Measurements from ENCODE around the gene USPL1. TPM values are rescaled to one million over a fixed set of nuclear protein-coding genes. Genes with fewer than 3 reads are reported as not detected.
"Not testable (repeated sequence)": the region's sequence is repeated elsewhere in the genome, so short reads cannot be mapped to it uniquely, and the experiment has no call there.

USPL1 gene
- total RNA-seq, 1 donor from 2014 or later = 19.7 TPM

DNA sequence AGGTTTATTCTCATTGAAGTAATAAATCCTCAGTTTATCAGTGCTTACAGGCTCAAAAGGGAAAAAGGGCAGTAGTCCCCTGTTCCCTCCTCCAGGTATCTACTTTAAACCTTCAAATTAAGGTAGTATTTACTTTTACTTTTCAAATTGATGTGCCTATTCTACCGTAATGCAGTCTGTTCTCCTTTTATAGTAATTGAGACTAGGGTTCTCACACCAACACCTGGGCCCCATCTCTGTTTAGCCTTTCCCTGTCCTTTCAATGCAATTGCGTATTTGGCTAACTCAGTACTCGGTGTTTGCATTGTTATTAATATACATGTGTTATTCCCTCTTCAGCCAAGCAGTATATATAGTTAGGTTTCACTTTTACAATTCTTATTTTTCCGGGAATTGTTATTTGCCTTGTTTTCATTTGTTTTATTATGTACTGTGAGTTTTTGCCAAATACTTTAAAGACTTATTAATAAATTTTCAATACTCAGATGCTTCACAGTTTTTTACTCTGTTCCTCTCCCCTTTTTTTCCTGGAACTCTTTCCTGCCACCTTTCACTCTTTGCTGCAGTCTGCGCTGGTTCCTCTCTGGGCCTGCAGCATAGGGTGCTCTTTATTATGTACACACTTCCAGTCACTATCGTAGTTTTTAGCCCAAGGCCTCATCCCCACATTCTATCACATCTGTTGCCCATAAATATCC lies 30.3 kb downstream of the USPL1 start:
- Mint-ChIP-seq H3K27me3 (no peaks in the 10 kb centered on the region), H3K36me3 (peaks cover 36% of the 10 kb centered on the region), H3K9me3 (no peaks in the 10 kb centered on the region), H3K4me1 (ENCODE audit: unreplicated experiment) (peaks cover 10% of the 10 kb centered on the region), H3K4me3 (no peak overlapping the region), H3K27ac (peak overlapping the region; percentile 26)
- no peak for DNase-seq (ENCODE audit: extremely low spot score, unreplicated experiment)
- TF ChIP-seq, protein P1, sequence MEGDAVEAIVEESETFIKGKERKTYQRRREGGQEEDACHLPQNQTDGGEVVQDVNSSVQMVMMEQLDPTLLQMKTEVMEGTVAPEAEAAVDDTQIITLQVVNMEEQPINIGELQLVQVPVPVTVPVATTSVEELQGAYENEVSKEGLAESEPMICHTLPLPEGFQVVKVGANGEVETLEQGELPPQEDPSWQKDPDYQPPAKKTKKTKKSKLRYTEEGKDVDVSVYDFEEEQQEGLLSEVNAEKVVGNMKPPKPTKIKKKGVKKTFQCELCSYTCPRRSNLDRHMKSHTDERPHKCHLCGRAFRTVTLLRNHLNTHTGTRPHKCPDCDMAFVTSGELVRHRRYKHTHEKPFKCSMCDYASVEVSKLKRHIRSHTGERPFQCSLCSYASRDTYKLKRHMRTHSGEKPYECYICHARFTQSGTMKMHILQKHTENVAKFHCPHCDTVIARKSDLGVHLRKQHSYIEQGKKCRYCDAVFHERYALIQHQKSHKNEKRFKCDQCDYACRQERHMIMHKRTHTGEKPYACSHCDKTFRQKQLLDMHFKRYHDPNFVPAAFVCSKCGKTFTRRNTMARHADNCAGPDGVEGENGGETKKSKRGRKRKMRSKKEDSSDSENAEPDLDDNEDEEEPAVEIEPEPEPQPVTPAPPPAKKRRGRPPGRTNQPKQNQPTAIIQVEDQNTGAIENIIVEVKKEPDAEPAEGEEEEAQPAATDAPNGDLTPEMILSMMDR (conservative IDR thresholded peaks at IDR 0.05) = no peak

DNA sequence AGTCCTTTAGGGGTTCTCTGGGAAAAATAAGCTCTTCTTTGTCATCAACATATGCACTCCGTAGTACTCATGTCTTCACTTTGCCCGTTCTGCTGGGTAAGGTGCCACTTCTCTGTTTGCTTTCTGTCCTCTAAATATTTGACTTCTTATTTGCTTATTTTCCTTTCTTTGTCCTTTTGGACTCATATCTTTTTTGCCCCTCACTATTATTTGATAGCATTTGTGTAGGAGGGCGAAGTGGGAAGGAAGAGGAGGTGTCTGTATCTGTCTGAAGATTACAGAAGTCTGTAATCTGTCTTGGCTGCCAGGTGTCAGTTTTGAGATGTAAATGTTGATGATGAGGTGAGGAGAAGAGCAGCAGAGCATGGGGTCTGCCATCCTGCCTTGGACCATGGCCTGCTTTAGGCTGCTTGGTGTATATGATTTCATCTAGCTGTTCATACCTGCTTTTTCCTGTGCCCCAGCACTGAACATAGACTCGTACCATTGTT lies 30.8 kb downstream of the USPL1 start:
- H3K27ac Mint-ChIP-seq = peak overlapping the region; percentile 26
- peaks cover 16% of the 10 kb centered on the region for H3K4me1 Mint-ChIP-seq (ENCODE audit: unreplicated experiment)
- H3K27me3 Mint-ChIP-seq = no peaks in the 10 kb centered on the region
- no peak overlapping the region for H3K4me3 Mint-ChIP-seq
- TF ChIP-seq, protein P1 (conservative IDR thresholded peaks at IDR 0.05) = no peak
- DNase-seq (ENCODE audit: extremely low spot score, unreplicated experiment) = no peak
- H3K9me3 Mint-ChIP-seq = no peaks in the 10 kb centered on the region
- H3K36me3 Mint-ChIP-seq = peaks cover 32% of the 10 kb centered on the region

DNA sequence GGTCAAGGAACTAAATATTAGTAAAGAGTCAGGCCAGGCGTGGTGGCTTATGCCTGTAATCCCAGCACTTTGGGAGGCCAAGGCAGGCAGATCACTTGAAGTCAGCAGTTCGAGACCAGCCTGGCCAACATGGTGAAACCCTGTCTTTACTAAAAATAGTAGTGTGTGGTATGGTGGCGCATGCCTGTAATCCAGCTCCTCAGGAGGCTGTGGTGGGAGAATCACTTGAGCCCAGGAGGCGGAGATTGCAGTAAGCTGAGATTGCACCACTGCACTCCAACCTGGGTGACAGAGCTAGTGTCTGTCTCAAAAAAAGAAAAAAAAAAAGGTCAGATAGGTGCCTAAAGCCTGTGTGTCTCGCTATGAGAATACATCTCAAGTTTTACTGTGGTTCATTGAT lies 33.9 kb downstream of the USPL1 start:
- not testable (repeated sequence) for H3K27ac Mint-ChIP-seq; DNase-seq (ENCODE audit: extremely low spot score, unreplicated experiment); H3K27me3 Mint-ChIP-seq; H3K9me3 Mint-ChIP-seq; H3K4me3 Mint-ChIP-seq
- Mint-ChIP-seq H3K36me3 (peaks cover 39% of the 10 kb centered on the region), H3K4me1 (ENCODE audit: unreplicated experiment) (peaks cover 16% of the 10 kb centered on the region)

DNA sequence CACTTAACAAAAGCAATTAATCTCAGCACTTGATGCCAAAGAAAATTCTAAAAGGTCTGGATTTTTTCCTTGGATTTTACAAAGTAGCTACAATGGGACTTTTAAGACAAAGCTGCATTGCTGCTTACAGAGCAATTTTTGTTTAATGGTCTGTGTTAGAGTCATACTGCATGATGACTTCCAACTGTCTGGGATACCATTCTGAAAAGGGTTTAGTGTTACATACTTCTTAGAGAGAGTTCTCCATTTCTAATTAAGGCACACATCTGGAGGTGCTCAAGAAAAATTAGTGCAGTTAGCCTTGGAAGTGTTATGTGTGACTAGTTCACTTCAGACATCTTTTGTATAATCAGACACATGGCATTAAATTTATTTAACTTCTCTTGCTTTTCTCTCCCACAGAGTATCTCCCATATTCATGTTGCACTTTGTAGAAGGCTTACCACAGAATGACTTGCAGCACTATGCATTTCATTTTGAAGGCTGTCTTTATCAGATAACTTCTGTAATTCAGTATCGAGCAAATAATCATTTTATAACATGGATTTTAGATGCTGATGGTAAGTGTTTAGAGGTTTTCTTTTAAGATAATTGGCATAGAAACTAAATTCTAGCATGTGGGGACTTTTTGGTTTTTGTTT lies 35.1 kb downstream of the USPL1 start:
- H3K27me3 Mint-ChIP-seq = no peaks in the 10 kb centered on the region
- H3K4me1 Mint-ChIP-seq (ENCODE audit: unreplicated experiment) = peaks cover 16% of the 10 kb centered on the region
- TF ChIP-seq, protein P1 (conservative IDR thresholded peaks at IDR 0.05) = no peak
- DNase-seq (ENCODE audit: extremely low spot score, unreplicated experiment) = no peak
- H3K9me3 Mint-ChIP-seq = no peaks in the 10 kb centered on the region
- no peak overlapping the region for H3K27ac Mint-ChIP-seq
- peaks cover 44% of the 10 kb centered on the region for H3K36me3 Mint-ChIP-seq
- no peak overlapping the region for H3K4me3 Mint-ChIP-seq

DNA sequence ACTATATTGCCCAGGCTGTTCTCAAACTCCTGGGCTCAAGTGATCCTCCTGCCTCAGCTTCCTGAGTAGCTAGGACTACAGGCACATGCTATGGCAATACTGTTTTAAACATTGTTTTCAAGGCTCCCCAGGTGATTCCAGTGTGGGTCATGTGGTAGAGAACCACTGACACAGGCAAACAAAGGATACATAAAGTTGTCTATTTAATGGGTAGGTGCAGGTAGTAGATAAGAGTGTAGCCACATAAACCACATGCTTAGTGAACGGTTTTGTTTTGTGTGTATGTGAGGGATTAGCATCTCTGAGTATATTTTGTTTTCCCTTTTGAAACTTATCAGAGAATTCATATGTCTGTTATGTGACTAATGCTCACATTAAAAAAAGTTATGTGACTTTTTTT lies 36.7 kb downstream of the USPL1 start:
- H3K27ac Mint-ChIP-seq = no peak overlapping the region
- no peak for DNase-seq (ENCODE audit: extremely low spot score, unreplicated experiment)
- TF ChIP-seq, protein P1 (conservative IDR thresholded peaks at IDR 0.05) = no peak
- H3K4me1 Mint-ChIP-seq (ENCODE audit: unreplicated experiment) = peaks cover 16% of the 10 kb centered on the region
- H3K9me3 Mint-ChIP-seq = no peaks in the 10 kb centered on the region
- peaks cover 36% of the 10 kb centered on the region for H3K36me3 Mint-ChIP-seq
- no peaks in the 10 kb centered on the region for H3K27me3 Mint-ChIP-seq
- no peak overlapping the region for H3K4me3 Mint-ChIP-seq

DNA sequence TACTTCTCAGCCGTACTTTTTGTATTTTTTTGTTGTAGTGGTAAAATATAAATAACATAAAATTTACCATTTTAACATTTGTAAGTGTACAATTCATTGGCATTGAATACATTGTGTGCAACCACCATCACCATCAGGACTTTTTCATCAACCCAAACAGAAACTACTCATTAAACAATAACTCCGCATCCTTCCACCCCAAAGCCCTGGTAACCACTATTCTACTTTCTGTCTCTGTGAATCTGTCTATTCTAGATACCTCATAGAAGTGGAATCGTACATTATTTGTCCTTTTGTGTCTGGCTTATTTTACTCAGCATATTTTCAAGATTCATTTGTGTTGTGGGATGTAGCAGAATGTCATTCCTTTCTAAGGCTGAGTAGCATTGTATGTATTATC lies 38.5 kb downstream of the USPL1 start:
- Mint-ChIP-seq H3K4me1 (ENCODE audit: unreplicated experiment) (peaks cover 16% of the 10 kb centered on the region), H3K4me3 (no peak overlapping the region), H3K36me3 (peaks cover 25% of the 10 kb centered on the region), H3K27ac (no peak overlapping the region), H3K27me3 (no peaks in the 10 kb centered on the region), H3K9me3 (no peaks in the 10 kb centered on the region)
- no peak for DNase-seq (ENCODE audit: extremely low spot score, unreplicated experiment)
- TF ChIP-seq, protein P1 (conservative IDR thresholded peaks at IDR 0.05) = no peak

All from type B pancreatic cell (in vitro differentiated cells).